Activated CD4-positive, alpha-beta T cell treated with anti-CD3 and anti-CD28 coated beads, Interleukin-2, amount 10 ng/mL, durations not matched to agents 24 days and 14 days (primary cell): ENCODE measurements around the gene FER. TPM values are rescaled to one million over a fixed set of nuclear protein-coding genes. Genes with fewer than 3 reads are reported as not detected.
"Not testable (repeated sequence)": the region's sequence is repeated elsewhere in the genome, so short reads cannot be mapped to it uniquely, and the experiment has no call there.

Experiments
- DNase-seq: peaks from one replicate; pipeline ENCODE4 v3.0.0; 2022
- H3K27ac Mint-ChIP-seq: one replicate; pipeline ENCODE4 v1.8.0; 2022; ENCODE audit warnings: mild to moderate bottlenecking, mixed read lengths
- H3K27me3 Mint-ChIP-seq: one replicate; pipeline ENCODE4 v1.8.0; 2022; ENCODE audit warnings: mixed read lengths
- H3K36me3 Mint-ChIP-seq: one replicate; pipeline ENCODE4 v1.8.0; 2022; ENCODE audit warnings: low read depth, mild to moderate bottlenecking, mixed read lengths
- H3K4me1 Mint-ChIP-seq: one replicate; pipeline ENCODE4 v1.8.0; 2021; ENCODE audit warnings: mixed read lengths
- H3K4me3 Mint-ChIP-seq: one replicate; pipeline ENCODE4 v1.8.0; 2022; ENCODE audit warnings: mild to moderate bottlenecking, moderate library complexity, mixed read lengths
- H3K9me3 Mint-ChIP-seq: one replicate; pipeline ENCODE4 v1.8.0; 2021; ENCODE audit warnings: mixed read lengths
- intact Hi-C: fragments of 100-400 bp; cut with micrococcal nuclease; formaldehyde crosslinking; loops from one replicate; pipeline ENCODE4 v1.15.1; 2023
- total RNA-seq: library from RNA; stranded (reverse); gene quantifications from 2 replicates; pipeline ENCODE4 v1.2.3, GENCODE V29; 2022

FER gene
- total RNA-seq, 1 donor from 2014 or later, result 3.5 TPM

GRCh38 chr5:109152565-109152964, 404.9 kb downstream of the FER start:
- no peaks in the 10 kb centered on the region for H3K27me3 Mint-ChIP-seq
- H3K36me3 Mint-ChIP-seq, result no peaks in the 10 kb centered on the region
- H3K27ac Mint-ChIP-seq, result no peak overlapping the region
- intact Hi-C loops, result no loop called here
- H3K4me1 Mint-ChIP-seq, result no peaks in the 10 kb centered on the region
- H3K9me3 Mint-ChIP-seq, result no peaks in the 10 kb centered on the region
- no peak overlapping the region for H3K4me3 Mint-ChIP-seq
- no peak for DNase-seq

DNA sequence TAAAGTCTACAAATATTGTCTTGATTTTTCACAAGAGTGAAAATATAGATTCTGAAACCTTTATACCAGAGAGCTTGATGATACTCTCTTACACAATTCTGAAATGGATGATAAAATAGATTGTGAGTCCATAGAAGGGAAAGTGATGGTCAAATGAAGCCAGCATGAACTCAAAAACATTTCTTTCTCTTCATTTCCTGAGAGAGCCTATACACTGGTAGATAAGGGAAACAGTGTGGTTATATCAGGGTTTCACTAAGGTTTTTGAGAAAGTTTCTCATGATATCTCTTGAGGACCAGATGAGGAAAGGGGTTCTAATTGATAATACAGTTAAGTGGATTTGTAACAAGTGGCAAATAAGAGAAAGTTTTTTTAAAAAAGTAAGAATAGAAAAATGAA, 407.9 kb downstream of the FER start:
- Mint-ChIP-seq H3K4me1 (no peaks in the 10 kb centered on the region), H3K27me3 (no peaks in the 10 kb centered on the region), H3K27ac (no peak overlapping the region)

DNA sequence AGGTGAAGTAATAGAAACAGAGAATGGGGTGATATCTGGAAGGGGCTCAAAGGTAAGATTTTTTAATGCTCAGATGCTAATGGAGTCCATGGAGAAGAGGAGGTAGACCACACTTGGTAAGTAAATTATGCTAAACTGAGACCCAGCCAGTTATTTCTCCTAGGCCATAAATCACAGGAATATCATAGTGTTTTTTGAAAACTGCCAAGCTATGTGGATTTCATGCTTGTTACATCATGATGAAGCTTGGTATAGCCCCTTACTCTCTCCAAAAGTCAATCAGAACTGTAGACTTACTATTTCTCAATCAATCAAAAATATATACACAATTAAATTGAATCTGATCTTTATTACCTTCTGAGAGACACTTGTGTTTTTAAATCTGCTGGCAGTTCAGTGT, 409.2 kb downstream of the FER start:
- no peak overlapping the region for H3K27ac Mint-ChIP-seq
- H3K36me3 Mint-ChIP-seq, result no peaks in the 10 kb centered on the region
- no peaks in the 10 kb centered on the region for H3K27me3 Mint-ChIP-seq
- no peak for DNase-seq
- H3K4me3 Mint-ChIP-seq, result no peak overlapping the region
- intact Hi-C loops, result no loop called here
- no peaks in the 10 kb centered on the region for H3K4me1 Mint-ChIP-seq
- no peaks in the 10 kb centered on the region for H3K9me3 Mint-ChIP-seq

More for the DNA sequence above, 407.9 kb downstream of the FER start:
- Mint-ChIP-seq H3K9me3 (no peaks in the 10 kb centered on the region), H3K36me3 (no peaks in the 10 kb centered on the region), H3K4me3 (no peak overlapping the region)
- no peak for DNase-seq
- intact Hi-C loops, result no loop called here

- Mint-ChIP-seq H3K36me3 (no peaks in the 10 kb centered on the region), H3K27ac (no peak overlapping the region), H3K4me1 (no peaks in the 10 kb centered on the region), H3K27me3 (no peaks in the 10 kb centered on the region), H3K4me3 (no peak overlapping the region), H3K9me3 (no peaks in the 10 kb centered on the region)
- DNase-seq, result no peak
- intact Hi-C loops, result no loop called here
Measured at GRCh38 chr5:109160468-109160867, 412.8 kb downstream of the FER start.

- Mint-ChIP-seq H3K4me3 (no peak overlapping the region), H3K27ac (no peak overlapping the region), H3K4me1 (no peaks in the 10 kb centered on the region), H3K27me3 (no peaks in the 10 kb centered on the region), H3K36me3 (no peaks in the 10 kb centered on the region), H3K9me3 (no peaks in the 10 kb centered on the region)
- intact Hi-C loops, result no loop called here
- no peak for DNase-seq
Measured at GRCh38 chr5:109161914-109162683, 414.4 kb downstream of the FER start.

GRCh38 chr5:109163336-109163735, 415.6 kb downstream of the FER start:
- H3K4me1 Mint-ChIP-seq, result no peaks in the 10 kb centered on the region
- H3K36me3 Mint-ChIP-seq, result no peaks in the 10 kb centered on the region
- DNase-seq, result no peak
- H3K9me3 Mint-ChIP-seq, result no peaks in the 10 kb centered on the region
- H3K4me3 Mint-ChIP-seq, result no peak overlapping the region
- H3K27ac Mint-ChIP-seq, result no peak overlapping the region
- intact Hi-C loops, result no loop called here
- no peaks in the 10 kb centered on the region for H3K27me3 Mint-ChIP-seq

DNA sequence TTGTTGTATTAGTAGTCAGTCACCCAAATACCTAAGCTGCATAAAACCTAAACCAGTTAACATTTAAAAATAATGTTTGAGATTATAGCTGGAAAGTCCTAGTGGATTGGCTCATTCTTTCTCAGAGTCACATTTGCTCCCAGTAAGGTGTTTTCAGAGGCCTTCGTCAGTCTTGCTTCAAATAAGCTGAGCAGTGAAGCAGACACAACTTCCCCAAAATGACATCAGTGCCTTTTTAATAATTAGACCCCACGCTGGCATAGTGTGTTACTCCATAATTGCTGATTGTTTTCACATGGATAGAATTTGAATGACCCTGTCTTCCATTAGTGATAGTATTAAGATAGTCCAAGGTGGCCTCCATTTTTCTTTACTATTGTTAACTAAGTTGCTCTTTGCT, 416.3 kb downstream of the FER start:
- Mint-ChIP-seq H3K27ac (no peak overlapping the region), H3K4me3 (no peak overlapping the region), H3K27me3 (no peaks in the 10 kb centered on the region), H3K9me3 (no peaks in the 10 kb centered on the region), H3K4me1 (no peaks in the 10 kb centered on the region), H3K36me3 (no peaks in the 10 kb centered on the region)
- intact Hi-C loops, result no loop called here
- no peak for DNase-seq

- intact Hi-C loops, result no loop called here
Measured at GRCh38 chr5:109167586-109167985, 419.9 kb downstream of the FER start.

DNA sequence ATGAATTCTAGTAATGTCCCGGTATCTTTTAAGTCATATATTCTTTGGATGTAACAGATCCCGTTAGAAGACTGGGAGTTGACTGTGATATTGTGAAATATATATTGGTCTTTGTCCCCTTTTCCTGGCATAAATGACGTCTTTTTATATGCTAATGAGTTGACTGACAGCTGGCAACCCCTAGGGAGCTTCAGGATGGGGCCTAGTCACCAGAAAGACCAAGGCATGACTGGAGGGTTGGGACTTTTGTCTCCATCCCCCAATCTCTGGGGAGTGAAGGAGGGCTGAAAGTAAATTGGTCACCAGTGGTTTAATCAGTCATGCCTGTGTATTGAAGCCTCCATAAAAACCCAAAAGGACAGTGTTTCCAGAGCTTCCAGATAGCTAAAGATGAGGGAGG, 420.5 kb downstream of the FER start:
- Mint-ChIP-seq H3K9me3 (no peaks in the 10 kb centered on the region), H3K27ac (no peak overlapping the region), H3K36me3 (no peaks in the 10 kb centered on the region), H3K4me3 (no peak overlapping the region), H3K4me1 (no peaks in the 10 kb centered on the region), H3K27me3 (no peaks in the 10 kb centered on the region)
- DNase-seq, result no peak
- intact Hi-C loops, result no loop called here

More at GRCh38 chr5:109167586-109167985, 419.9 kb downstream of the FER start:
- no peaks in the 10 kb centered on the region for H3K9me3 Mint-ChIP-seq
- no peak overlapping the region for H3K4me3 Mint-ChIP-seq
- H3K4me1 Mint-ChIP-seq, result no peaks in the 10 kb centered on the region
- no peaks in the 10 kb centered on the region for H3K27me3 Mint-ChIP-seq
- no peak overlapping the region for H3K27ac Mint-ChIP-seq
- DNase-seq, result no peak
- H3K36me3 Mint-ChIP-seq, result no peaks in the 10 kb centered on the region

DNA sequence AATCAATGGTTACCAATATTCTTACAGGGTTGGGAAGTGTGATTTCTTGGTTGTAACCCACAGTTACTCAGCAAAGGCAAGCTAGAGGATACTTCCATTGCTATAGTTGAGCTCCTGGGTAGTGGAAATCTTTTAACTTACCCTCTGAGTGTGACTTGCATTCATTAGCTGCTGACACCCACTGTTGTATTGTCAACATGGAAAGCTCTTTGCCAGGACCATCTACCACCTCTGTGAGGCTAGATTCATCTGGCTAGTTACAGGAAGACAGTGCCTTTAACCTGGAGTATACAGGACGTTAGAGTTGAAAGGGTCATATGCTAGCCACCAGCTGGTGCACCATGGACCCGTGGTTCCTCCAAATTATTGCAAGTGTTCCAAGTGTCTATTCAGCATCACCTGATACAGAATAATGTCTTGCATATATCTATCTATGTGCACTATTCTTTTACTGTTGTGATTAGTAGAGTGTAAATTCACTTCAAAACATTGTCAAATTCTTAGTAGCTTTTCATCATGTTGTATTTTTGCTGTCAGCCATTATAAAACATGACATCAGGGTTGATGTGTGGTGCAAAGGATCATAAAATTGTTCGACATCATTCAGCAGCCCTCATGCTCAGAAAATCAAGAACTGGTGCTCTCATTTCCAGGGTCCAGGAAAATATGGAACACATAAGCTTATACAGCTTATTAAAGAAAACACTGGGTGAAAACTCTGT, 423.1 kb downstream of the FER start:
- no peak for DNase-seq
- H3K36me3 Mint-ChIP-seq, result no peaks in the 10 kb centered on the region
- no peak overlapping the region for H3K4me3 Mint-ChIP-seq
- intact Hi-C loops, result no loop called here
- H3K27ac Mint-ChIP-seq, result no peak overlapping the region
- no peaks in the 10 kb centered on the region for H3K9me3 Mint-ChIP-seq
- no peaks in the 10 kb centered on the region for H3K4me1 Mint-ChIP-seq
- no peaks in the 10 kb centered on the region for H3K27me3 Mint-ChIP-seq

DNA sequence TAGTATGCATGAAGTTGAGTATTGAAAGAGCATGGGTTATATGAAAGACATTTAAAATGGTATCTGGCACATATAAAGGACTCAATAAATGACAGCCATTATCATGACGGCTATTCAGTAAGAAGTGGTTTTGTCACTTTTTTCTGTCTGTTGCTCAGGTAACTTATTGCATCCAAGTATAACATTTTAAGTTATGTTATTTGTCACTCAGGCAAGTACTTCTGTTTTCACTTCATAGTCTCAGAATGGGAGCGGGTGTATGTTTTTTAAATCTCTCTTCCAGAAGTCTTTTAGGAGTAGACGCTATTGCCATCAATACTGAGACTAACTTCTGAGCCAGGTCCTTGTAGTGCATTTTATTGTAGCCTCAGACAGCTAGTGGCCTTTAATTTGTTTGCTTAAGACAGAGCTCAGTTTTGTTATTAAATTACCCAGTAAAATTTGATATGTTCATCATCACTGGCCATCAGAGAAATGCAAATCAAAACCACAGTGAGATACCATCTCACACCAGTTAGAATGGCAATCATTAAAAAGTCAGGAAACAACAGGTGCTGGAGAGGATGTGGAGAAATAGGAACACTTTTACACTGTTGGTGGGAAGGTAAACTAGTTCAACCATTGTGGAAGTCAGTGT, 423.9 kb downstream of the FER start:
- H3K27ac Mint-ChIP-seq, intact Hi-C loops, H3K4me1 Mint-ChIP-seq, H3K9me3 Mint-ChIP-seq, H3K36me3 Mint-ChIP-seq, DNase-seq, H3K27me3 Mint-ChIP-seq, H3K4me3 Mint-ChIP-seq: not testable (repeated sequence)

DNA sequence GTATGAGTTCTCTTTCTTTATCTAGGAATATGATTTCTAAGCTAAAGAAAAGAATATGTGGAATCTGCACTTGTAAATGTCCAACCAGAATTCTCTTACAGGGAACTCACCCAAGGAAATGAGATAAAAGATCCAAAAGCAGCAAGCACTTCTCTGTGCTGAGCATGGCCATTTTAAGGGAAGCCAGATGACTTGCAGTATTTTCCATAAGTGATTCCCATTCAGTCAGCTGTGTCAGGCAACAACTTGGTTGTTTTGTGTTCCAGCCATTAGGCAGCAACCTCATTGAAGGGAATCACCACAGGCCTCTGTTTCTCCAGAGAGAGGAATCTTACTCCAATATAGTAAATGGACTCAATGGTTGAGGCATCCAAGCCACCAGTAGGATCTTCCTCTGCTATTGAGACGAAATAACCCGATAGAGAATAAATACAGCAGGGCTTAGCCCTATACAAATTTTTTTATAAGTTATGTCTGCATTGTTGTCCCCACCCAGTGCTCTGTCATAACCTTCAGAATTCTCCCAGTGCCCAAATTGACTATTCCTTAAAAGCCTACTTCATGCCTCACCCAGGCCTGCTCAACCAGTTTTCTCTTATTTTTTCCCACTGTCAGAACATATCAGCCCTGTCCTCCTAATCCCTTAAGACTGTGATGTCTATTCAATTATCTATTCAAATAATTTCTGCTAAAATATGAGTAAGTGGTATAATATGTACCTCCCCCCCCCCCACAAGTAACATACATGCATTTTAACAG, 425.5 kb downstream of the FER start:
- Mint-ChIP-seq H3K9me3 (no peaks in the 10 kb centered on the region), H3K4me1 (no peaks in the 10 kb centered on the region), H3K27me3 (no peaks in the 10 kb centered on the region), H3K27ac (no peak overlapping the region), H3K36me3 (no peaks in the 10 kb centered on the region), H3K4me3 (no peak overlapping the region)
- no peak for DNase-seq
- intact Hi-C loops, result no loop called here

GRCh38 chr5:109177227-109177626, 429.5 kb downstream of the FER start:
- no peak overlapping the region for H3K4me3 Mint-ChIP-seq
- no peaks in the 10 kb centered on the region for H3K27me3 Mint-ChIP-seq
- DNase-seq, result no peak
- no peaks in the 10 kb centered on the region for H3K36me3 Mint-ChIP-seq
- H3K27ac Mint-ChIP-seq, result no peak overlapping the region
- H3K4me1 Mint-ChIP-seq, result no peaks in the 10 kb centered on the region
- H3K9me3 Mint-ChIP-seq, result no peaks in the 10 kb centered on the region
- intact Hi-C loops, result no loop called here

- Mint-ChIP-seq H3K27ac (no peak overlapping the region), H3K4me3 (no peak overlapping the region), H3K27me3 (no peaks in the 10 kb centered on the region), H3K4me1 (no peaks in the 10 kb centered on the region), H3K9me3 (peaks cover 1% of the 10 kb centered on the region), H3K36me3 (no peaks in the 10 kb centered on the region)
- no peak for DNase-seq
- intact Hi-C loops, result no loop called here
Measured at GRCh38 chr5:109177782-109178181, 430.1 kb downstream of the FER start.
